ENCODE results near the gene SLC17A7. TPM values are rescaled to one million over a fixed set of nuclear protein-coding genes. Genes with fewer than 3 reads are reported as not detected.

SLC17A7 gene
- total and polyA plus RNA-seq, 2 of the 13 experiments (the other 11 are each of a cell fraction or from before 2014, with no cell fraction given): 0.32 TPM; not detected in 1

DNA sequence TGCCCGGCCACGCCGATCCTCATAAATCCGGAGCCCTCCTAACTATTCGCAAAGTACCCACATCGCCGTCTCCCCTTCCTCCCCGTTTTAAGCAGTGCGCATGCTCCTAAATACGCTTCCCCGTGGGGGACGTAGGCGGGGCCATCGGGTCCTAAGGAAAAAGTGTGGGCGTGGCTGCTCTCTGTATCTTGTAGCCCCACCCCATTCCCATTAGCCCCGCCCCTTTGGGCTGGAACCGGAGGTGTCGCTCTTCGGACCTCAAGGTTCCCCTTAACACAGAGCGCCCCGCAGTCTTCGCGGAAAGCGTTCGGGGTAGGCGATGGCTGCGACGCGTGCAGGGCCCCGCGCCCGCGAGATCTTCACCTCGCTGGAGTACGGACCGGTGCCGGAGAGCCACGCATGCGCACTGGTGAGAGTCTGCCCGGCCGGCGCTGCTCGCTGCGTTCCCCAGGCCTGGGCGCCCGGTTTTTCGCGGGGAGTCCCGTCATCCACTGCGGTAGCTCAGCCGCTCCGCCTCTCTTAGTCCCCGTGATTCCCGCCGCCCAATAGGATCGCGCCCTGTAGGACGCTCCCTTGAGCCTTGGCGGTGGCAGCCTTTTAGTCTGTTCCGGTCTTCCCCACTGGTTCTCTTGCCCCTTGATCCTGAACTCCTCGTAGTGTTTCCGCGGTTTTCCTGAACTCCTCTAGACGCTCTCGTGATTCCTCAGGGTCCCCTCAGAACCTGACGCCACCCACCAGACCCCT is 11.9 kb upstream of the SLC17A7 start, which contains the start of gene ALDH16A1 (continued):
- TF ChIP-seq, protein P1, sequence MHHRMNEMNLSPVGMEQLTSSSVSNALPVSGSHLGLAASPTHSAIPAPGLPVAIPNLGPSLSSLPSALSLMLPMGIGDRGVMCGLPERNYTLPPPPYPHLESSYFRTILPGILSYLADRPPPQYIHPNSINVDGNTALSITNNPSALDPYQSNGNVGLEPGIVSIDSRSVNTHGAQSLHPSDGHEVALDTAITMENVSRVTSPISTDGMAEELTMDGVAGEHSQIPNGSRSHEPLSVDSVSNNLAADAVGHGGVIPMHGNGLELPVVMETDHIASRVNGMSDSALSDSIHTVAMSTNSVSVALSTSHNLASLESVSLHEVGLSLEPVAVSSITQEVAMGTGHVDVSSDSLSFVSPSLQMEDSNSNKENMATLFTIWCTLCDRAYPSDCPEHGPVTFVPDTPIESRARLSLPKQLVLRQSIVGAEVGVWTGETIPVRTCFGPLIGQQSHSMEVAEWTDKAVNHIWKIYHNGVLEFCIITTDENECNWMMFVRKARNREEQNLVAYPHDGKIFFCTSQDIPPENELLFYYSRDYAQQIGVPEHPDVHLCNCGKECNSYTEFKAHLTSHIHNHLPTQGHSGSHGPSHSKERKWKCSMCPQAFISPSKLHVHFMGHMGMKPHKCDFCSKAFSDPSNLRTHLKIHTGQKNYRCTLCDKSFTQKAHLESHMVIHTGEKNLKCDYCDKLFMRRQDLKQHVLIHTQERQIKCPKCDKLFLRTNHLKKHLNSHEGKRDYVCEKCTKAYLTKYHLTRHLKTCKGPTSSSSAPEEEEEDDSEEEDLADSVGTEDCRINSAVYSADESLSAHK (CRISPR knock-in tag; IDR thresholded peaks at IDR 0.05; ENCODE audit: borderline replicate concordance): no peak; the same call in 1 of the 2 replicates
- TF ChIP-seq, protein P2, sequence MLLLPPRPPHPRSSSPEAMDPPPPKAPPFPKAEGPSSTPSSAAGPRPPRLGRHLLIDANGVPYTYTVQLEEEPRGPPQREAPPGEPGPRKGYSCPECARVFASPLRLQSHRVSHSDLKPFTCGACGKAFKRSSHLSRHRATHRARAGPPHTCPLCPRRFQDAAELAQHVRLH (CRISPR knock-in tag; IDR thresholded peaks at IDR 0.05; ENCODE audit: borderline replicate concordance, low read depth): peak; percentile 41
- TF ChIP-seq, protein P3, sequence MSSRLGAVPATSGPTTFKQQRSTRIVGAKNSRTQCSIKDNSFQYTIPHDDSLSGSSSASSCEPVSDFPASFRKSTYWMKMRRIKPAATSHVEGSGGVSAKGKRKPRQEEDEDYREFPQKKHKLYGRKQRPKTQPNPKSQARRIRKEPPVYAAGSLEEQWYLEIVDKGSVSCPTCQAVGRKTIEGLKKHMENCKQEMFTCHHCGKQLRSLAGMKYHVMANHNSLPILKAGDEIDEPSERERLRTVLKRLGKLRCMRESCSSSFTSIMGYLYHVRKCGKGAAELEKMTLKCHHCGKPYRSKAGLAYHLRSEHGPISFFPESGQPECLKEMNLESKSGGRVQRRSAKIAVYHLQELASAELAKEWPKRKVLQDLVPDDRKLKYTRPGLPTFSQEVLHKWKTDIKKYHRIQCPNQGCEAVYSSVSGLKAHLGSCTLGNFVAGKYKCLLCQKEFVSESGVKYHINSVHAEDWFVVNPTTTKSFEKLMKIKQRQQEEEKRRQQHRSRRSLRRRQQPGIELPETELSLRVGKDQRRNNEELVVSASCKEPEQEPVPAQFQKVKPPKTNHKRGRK (CRISPR knock-in tag; IDR thresholded peaks at IDR 0.05): no peak
- TF ChIP-seq, protein P4, sequence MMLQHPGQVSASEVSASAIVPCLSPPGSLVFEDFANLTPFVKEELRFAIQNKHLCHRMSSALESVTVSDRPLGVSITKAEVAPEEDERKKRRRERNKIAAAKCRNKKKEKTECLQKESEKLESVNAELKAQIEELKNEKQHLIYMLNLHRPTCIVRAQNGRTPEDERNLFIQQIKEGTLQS (CRISPR knock-in tag; IDR thresholded peaks at IDR 0.05): no peak
- TF ChIP-seq, protein P5, sequence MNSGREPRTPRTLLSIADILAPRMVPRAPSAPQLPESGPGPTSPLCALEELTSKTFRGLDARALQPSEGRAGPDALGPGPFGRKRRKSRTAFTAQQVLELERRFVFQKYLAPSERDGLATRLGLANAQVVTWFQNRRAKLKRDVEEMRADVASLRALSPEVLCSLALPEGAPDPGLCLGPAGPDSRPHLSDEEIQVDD (CRISPR knock-in tag; IDR thresholded peaks at IDR 0.05; ENCODE audit: borderline replicate concordance): 0 out of 2 replicates have a peak, but pooled peaks have one; percentile 24
- TF ChIP-seq DNMT1 (CRISPR knock-in tag; IDR thresholded peaks at IDR 0.05): peak; percentile 72; the same call in 1 of the 2 replicates
- TF ChIP-seq PLRG1 (conservative IDR thresholded peaks at IDR 0.05): no peak
- no peak for TF ChIP-seq SRY (CRISPR knock-in tag; IDR thresholded peaks at IDR 0.05)
- TF ChIP-seq, protein P6, sequence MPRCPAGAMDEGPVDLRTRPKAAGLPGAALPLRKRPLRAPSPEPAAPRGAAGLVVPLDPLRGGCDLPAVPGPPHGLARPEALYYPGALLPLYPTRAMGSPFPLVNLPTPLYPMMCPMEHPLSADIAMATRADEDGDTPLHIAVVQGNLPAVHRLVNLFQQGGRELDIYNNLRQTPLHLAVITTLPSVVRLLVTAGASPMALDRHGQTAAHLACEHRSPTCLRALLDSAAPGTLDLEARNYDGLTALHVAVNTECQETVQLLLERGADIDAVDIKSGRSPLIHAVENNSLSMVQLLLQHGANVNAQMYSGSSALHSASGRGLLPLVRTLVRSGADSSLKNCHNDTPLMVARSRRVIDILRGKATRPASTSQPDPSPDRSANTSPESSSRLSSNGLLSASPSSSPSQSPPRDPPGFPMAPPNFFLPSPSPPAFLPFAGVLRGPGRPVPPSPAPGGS (CRISPR knock-in tag; IDR thresholded peaks at IDR 0.05): peak; percentile 40; the same call in 1 of the 2 replicates
- TF ChIP-seq NPAS2 (CRISPR knock-in tag; IDR thresholded peaks at IDR 0.05; ENCODE audit: borderline replicate concordance): no peak
- TF ChIP-seq DMAP1 (CRISPR knock-in tag; IDR thresholded peaks at IDR 0.05): peak; percentile 58
- no peak for TF ChIP-seq PHF5A (CRISPR knock-in tag; IDR thresholded peaks at IDR 0.05; ENCODE audit: low read depth, unreplicated experiment)
- TF ChIP-seq, protein P7, sequence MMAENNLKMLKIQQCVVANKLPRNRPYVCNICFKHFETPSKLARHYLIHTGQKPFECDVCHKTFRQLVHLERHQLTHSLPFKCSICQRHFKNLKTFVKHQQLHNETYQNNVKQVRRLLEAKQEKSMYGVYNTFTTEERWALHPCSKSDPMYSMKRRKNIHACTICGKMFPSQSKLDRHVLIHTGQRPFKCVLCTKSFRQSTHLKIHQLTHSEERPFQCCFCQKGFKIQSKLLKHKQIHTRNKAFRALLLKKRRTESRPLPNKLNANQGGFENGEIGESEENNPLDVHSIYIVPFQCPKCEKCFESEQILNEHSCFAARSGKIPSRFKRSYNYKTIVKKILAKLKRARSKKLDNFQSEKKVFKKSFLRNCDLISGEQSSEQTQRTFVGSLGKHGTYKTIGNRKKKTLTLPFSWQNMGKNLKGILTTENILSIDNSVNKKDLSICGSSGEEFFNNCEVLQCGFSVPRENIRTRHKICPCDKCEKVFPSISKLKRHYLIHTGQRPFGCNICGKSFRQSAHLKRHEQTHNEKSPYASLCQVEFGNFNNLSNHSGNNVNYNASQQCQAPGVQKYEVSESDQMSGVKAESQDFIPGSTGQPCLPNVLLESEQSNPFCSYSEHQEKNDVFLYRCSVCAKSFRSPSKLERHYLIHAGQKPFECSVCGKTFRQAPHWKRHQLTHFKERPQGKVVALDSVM (CRISPR knock-in tag; IDR thresholded peaks at IDR 0.05): no peak
- no peak; the same call in 1 of the 2 replicates for TF ChIP-seq RFXANK (CRISPR knock-in tag; IDR thresholded peaks at IDR 0.05)
- TF ChIP-seq, protein P8, sequence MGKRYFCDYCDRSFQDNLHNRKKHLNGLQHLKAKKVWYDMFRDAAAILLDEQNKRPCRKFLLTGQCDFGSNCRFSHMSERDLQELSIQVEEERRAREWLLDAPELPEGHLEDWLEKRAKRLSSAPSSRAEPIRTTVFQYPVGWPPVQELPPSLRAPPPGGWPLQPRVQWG (CRISPR knock-in tag; IDR thresholded peaks at IDR 0.05; ENCODE audit: borderline replicate concordance, low read depth): no peak
- TF ChIP-seq ZNF430 (CRISPR knock-in tag; IDR thresholded peaks at IDR 0.05): no peak
- TF ChIP-seq ATRX (CRISPR knock-in tag; IDR thresholded peaks at IDR 0.05; ENCODE audit: borderline replicate concordance): no peak
- TF ChIP-seq ZNF264 (CRISPR knock-in tag; IDR thresholded peaks at IDR 0.05): peak; percentile 48; the same call in 1 of the 2 replicates
